ENCODE measurements around the gene FBF1.

FBF1 gene

DNA sequence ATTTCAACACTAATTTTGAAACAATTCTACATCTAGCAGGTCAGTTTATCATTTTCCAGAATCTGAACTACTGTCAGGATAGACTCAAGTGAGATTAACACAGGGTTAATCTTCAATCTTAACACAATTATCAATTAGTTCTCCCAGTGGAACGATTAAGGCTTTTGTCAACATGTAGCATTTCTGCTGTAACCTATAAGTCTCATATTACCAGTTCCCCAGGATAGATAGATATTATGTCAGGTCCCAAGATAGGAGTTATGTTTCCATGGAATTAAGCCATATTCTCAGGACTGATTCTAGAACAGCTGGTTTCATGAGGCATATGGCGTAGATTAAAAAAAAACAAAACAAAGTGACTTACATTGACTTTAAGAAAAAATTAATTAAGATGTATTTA is 4.4 kb upstream of the FBF1 start:
- no peak overlapping the region for H3K4me3 ChIP-seq (ENCODE audit: low read depth, low read length)
- TF ChIP-seq, protein P1, sequence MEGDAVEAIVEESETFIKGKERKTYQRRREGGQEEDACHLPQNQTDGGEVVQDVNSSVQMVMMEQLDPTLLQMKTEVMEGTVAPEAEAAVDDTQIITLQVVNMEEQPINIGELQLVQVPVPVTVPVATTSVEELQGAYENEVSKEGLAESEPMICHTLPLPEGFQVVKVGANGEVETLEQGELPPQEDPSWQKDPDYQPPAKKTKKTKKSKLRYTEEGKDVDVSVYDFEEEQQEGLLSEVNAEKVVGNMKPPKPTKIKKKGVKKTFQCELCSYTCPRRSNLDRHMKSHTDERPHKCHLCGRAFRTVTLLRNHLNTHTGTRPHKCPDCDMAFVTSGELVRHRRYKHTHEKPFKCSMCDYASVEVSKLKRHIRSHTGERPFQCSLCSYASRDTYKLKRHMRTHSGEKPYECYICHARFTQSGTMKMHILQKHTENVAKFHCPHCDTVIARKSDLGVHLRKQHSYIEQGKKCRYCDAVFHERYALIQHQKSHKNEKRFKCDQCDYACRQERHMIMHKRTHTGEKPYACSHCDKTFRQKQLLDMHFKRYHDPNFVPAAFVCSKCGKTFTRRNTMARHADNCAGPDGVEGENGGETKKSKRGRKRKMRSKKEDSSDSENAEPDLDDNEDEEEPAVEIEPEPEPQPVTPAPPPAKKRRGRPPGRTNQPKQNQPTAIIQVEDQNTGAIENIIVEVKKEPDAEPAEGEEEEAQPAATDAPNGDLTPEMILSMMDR (IDR thresholded peaks at IDR 0.05; ENCODE audit: low read depth, low read length) = no peak

DNA sequence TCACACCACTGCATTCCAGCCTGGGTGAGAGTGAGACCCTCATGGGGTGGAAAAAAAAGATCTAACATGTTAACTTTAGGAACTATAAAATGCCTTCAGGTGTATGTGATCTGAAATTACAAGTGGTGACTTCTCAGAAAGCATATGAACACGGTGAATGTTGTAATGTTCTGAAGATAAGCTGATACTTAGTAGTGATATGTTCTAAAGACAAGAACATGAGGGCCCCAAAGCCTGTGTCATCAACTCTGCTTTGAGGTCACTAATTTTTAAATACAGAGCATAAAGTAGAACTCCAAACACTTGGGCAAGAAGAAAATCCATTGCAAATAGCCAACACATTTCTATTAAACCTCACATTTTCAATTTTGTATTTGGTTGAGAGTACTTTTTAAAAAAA is 2.6 kb upstream of the FBF1 start:
- TF ChIP-seq, protein P1 (IDR thresholded peaks at IDR 0.05; ENCODE audit: low read depth, low read length) = no peak
- H3K4me3 ChIP-seq (ENCODE audit: low read depth, low read length) = no peak overlapping the region

DNA sequence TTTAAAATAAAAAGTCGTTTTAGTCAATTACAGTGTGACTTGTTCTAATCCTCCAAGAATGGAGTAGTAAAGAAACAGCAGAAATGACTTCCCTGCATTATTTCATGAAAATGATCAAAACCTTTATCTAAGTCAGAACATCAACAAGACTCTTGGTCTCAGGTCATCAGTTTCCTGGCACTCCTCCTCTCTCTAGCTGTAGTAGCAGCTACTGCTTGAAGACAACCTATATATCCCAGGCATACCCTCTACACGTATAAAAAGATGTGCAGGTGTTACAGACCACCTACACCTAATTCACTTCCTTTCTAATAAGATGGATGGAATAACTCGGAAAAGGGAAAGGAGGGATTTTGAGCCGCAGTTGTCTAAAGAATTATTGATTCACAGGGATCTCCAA is 1.6 kb upstream of the FBF1 start:
- TF ChIP-seq, protein P1 (IDR thresholded peaks at IDR 0.05; ENCODE audit: low read depth, low read length) = no peak
- H3K4me3 ChIP-seq (ENCODE audit: low read depth, low read length) = no peak overlapping the region

DNA sequence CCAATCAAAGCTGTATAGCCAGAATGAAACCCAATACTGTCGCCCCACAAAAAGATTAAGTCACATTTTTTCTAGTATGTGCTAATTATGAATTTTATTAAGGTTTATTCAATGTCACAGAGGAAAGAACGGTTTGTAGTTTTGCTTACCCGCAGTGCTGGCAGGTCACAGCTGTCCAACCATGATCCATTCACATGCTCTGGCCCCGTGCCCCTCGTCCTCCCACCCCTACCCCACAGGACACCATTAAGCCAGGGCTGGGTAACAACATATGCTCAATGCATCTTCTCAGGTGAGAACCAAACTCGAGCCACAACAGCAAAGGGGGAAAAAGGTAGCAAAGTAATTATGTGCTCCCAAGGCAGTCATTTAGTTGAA is 589 bp upstream of the FBF1 start:
- TF ChIP-seq, protein P1 (IDR thresholded peaks at IDR 0.05; ENCODE audit: low read depth, low read length) = no peak
- H3K4me3 ChIP-seq (ENCODE audit: low read depth, low read length) = peak overlapping the region; percentile 82

DNA sequence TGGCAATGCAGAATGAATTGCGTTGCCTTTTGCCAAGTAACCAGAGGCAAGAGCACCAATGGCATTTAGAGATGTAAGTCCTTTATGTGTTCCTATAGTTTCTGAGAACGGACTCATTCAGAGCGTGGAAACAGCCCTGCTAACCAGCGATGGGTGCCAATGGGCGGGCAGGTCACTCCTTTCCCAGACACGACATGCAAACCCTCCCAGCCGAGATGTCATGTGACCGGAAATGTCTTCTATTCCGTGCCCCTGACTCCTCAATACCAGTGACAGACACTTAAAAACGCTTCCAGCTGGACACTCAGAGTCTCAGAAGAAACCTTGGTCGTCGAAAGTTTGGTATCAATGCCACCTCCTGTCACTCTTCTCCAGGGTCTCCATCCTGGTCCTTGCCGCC is 3.2 kb downstream of the FBF1 start:
- no peak overlapping the region for H3K4me3 ChIP-seq (ENCODE audit: low read depth, low read length)

DNA sequence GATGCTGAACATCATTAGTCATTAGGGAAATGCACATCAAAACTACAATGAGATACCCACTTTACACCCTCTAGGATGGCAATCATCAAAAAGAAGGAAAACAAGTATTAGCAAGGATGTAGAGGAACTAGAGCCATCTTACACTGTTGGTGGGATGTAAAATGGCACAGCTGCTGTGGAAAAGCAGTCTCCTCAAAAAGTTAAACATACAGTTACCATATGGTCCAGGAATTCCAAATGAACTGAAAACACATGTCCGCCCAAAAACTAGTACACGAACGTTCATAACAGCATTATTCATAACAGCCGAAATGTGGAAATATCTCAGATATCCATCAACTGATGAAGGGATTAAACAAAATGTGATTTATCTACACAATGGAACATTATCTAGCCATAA is 7.0 kb downstream of the FBF1 start:
- no peak overlapping the region for H3K4me3 ChIP-seq (ENCODE audit: low read depth, low read length)
- TF ChIP-seq, protein P1 (IDR thresholded peaks at IDR 0.05; ENCODE audit: low read depth, low read length) = no peak

More for the DNA sequence above, 3.2 kb downstream of the FBF1 start:
- TF ChIP-seq, protein P1 (IDR thresholded peaks at IDR 0.05; ENCODE audit: low read depth, low read length) = no peak

DNA sequence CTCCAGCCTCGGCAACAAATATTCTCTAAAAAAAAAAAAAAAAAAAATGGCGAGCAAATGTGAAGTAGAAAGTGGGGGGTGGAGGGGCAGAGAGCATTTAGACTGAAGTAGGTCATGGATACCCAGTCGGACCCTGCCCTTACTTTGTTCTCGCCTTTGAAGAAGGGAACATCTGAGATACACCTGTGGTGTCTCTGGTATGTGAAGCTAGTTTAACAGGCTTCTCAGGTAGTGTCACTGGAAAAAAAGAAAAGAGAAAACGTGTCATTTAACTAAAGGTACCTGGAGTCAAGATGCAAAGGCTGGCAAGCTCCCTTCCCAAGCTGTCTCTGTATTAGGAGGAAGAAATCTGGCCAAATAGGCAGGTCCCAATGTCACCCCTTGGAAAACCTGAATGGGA is 8.0 kb downstream of the FBF1 start:
- H3K4me3 ChIP-seq (ENCODE audit: low read depth, low read length) = no peak overlapping the region
- TF ChIP-seq, protein P1 (IDR thresholded peaks at IDR 0.05; ENCODE audit: low read depth, low read length) = no peak

Data from WI38 (cell line).